NCI-H1048 (cell line): ENCODE measurements around the gene SDHC.
"Not testable (repeated sequence)": the region's sequence is repeated elsewhere in the genome, so short reads cannot be mapped to it uniquely, and the experiment has no call there.

ENCODE experiments used
- DNase-seq: peaks from one replicate; lab custom pipeline; 2025; lab: John Stamatoyannopoulos, UW

Gene SDHC

DNA sequence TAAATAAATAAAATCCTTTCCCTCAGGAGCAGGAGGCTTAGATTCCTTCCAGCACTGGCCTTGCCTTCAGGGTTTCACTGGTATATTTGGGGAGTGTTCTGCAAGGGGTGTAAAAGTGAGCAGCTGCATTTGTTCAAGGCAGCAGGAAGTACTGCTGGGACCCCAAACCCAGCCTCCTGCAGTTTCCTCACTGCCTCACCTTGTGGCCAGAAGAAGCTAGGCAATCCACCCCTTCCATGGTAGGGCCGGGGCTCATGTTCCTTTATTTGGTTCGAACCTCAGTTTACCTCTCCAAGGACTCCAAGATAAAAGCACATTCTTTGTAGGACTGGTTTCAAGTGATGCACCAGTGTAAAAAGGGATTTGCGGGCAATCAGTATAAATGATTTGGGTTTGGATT, 74.5 kb downstream of the SDHC start:
- DNase-seq, result no peak

DNA sequence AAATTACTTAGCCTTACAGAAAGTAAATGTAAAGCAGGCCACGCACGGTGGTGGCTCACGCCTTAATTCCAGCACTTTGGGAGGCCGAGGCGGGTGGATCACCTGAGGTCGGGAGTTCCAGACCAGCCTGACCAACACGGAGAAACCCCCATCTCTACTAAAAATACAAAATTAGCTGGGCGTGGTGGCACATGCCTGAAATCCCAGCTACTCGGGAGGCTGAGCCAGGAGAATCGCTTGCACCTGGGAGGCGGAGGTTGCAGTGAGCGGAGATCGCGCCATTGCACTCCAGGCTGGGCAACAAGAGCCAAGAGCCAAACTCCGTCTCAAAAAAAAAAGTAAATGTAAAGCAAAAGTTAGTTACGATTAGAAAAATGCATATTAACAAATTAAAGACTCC, 75.0 kb downstream of the SDHC start:
- DNase-seq, result not testable (repeated sequence)

DNA sequence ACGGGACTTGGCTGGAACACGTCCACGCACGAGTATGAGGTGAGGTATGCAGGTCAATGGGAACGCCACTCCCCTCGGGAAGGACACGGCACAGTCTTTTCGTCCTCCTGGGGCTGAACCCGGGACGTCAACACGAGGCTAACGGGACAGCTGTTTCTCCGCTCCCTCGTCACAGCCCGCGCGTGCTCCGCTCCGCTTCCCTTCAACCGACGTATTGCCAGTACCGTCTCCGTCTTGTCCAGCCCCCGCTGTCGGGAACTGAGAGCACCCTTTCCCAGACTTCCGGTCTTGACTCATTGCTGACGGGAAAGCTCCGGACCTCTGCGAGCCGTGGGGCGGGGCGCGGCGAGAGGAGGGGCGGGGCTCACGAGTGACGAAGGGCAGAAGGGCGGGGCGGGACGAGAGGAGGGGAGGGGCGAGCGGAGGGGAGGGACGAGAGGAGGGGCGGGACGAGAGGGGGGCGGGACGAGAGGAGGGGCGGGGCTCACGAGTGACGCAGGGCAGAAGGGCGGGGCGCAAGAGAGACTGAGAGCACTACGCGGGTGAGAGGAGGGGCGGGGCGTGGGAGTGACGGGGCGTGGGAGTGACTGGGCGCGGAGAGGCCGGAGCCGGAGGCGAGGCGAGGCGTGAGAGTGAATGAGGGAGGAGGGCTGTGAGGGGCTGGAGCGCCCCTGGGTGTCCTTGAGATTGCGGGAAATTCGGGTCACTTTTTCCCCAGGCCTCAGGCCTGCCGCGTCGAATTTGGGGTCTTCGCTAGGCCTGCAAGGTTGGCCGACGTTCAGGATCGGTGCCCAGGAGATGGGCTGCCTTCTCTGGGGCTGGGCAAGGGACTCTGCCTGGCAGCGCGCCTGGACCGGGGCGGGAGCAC, 75.7 kb downstream of the SDHC start:
- peak; percentile 98 for DNase-seq

DNA sequence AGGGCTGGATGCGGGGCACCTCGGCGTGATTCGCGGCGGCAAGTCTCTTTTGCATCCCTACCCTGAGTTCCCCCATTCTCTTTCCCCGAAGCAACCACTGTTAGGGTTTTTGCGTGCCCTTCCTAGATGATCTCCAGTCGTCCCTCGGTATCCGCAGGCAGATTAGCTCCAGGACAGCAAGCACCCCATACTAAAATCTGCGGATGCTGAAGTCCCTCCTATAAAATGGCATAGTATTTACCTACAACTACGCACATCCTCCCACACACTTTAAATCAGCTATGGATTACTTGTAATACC, 76.3 kb downstream of the SDHC start:
- DNase-seq, result no peak

DNA sequence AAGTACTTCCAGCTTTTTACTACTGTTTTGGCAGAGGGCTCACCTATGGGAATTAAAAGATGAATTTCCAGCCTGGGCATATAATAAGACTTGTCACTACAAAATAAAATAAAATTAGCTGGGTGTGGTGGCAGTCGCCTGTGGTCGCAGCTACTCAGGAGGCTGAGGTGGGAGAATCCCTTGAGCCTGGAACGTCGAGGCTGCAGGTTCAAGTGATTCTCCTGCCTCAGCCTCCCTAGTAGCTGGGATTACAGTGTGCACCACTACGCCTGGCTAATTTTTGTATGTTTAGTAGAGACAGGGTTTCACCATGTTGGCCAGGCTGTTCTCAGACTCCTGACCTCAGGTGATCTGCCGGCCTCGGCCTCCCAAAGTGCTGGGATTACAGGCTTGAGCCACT, 77.0 kb downstream of the SDHC start:
- DNase-seq, result not testable (repeated sequence)

DNA sequence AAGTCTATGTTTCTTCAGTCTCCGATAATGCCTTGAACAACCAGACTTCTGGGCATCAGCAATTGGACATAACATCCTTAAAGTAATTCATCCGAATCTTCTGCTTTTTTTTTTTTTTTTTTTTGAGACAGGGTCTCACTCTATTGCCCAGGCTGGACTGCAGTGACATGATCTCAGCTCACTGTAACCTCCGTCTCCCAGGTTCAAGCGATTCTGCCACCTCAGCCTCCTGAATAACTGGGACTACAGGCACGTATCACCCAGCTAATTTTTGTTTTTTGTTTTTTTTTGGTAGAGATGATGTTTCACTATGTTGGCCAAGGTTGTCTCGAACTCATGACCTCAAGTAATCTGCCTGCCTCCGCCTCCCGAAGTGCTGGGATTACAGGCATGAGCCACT, 77.4 kb downstream of the SDHC start:
- no peak for DNase-seq

DNA sequence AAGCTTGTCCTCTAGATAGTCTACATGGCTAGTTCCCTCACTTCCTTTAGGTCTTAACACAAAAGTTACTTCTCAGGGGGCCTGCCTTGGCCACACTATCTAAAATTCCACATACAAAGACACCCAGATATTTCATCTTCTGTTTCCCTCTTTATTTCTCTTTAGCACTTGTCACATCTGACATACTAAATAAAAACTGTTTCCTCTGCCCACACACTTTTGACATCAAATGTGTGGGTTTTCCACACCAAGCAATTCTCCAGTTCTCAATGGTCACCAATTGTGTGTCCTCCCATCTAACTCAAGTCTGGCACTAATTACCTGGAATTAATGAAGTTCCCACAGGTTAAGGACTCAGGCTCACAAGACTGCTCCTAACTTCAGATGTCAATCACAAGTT, 79.0 kb downstream of the SDHC start:
- no peak for DNase-seq

DNA sequence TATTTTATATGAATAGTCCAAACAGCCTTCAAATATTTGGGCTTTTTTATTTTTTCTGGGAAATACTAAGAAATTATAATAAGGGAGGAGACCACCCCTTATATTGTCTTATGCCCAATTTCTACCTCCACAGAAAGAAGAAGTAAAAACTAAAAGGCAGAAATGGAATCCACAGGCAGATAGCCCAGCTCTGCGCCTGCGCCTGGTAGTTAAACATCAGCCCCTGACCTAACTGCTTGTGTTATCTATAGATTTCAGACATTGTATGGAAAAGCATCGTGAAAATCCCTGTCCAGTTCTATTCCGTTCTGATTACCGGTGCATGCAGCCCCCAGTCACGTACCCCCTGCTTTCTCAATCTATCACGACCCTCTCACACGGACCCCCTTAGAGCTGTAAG, 82.9 kb downstream of the SDHC start:
- DNase-seq, result not testable (repeated sequence)

DNA sequence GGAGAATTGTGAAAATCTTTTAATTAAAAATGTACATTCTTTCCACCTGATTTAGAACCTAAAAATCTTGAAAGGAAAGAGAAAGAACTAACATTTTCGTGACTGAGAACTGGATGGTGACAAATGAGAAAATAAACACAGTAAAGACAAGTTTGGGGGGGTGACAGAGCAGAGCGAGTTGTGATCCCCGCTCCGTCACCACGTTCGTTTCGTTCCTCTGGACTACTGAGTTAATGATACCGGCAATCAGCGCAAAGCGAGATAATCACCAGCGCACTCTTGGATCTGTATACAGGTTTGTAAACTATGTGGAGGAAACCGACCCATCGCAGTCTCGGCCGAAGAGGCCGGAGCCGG, 84.7 kb downstream of the SDHC start:
- DNase-seq, result no peak

DNA sequence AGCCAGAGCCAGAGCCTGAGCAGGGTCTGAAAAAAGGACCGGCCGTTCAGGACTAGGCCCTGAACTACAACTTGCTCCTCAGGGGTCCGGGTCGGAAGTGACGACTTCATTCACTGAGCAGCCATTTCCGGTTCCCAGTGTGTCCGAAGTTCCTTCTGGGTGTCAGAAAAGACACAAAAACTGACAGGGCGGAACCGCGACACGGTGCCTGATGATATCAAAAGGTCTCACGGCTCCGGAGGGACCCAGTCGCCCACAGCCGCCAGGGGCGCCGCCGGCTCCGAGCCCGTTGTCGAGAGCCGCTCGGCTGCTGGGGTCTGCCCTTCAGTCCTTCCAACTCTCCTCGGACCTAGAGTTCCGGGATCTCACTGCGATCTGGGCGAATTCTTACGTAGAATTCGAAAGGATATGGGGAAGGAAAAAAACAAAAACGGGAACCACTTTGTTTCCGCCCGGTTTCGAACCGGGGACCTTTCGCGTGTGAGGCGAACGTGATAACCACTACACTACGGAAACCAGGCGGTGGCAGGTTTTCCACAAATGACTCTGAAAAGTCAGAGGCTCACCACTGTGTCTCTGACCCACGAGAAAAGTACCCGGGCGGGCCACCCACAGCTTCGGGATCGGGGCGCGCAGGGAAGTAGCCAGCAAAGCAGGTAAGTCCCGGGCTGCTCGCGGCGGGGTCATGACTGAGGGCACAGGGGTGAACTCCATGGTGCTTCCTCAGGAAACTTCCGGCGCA, 85.2 kb downstream of the SDHC start:
- DNase-seq, result no peak

DNA sequence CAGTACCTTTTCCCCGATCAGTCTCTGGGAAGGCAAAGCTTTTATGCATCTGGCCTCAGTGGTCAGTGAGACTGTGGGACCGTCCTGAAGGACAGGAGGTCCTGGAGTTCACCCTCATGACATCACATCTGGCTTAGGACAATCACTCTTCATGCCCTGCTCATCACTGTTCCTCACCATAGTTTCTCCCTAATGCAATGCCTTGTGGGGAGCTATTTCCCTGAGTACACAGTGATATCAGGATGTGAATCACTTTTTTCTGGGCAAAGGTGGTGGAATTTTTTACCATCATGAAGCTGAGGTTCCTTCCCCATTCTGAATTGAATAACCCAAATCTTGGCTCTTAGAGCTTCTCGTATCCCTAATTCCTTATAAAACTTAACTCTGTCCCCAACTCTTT, 88.3 kb downstream of the SDHC start:
- no peak for DNase-seq

DNA sequence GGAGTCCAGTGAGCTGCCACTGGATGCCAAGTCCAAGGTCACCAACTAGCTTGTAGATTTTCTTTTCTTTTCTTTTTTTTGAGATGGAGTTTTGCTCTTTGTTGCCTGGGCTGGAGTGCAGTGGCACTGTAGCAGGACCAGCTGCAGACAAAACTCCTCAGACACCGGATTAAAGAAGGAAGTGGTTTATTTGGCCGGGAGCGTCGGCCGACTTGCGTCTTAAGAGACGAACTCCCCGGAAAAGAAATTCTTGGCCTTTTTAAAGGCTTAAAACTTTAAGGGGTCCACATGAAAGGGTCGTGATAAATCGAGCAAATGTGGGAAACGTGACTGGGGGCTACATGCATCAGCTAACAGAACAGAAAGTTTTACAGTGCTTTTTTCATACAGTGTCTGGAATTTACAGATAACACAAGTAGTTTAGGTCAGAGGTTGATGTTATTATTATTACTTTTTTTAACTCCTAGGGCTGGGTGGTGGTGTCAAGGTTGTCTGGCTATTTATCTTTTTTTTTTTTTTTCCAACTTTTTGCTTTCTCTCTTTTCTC, 89.9 kb downstream of the SDHC start:
- DNase-seq, result no peak

DNA sequence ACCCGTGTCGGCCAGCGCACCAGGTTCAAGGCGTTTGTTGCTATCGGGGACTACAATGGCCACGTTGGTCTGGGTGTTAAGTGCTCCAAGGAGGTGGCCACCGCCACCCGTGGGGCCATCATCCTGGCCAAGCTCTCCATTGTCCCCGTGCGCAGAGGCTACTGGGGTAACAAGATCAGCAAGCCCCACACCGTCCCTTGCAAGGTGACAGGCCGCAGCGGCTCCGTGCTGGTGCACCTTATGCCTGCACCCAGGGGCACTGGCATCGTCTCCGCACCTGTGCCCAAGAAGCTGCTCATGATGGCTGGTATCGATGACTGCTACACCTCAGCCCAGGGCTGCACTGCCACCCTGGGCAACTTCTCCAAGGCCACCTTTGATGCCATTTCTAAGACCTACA, 92.4 kb downstream of the SDHC start:
- DNase-seq, result not testable (repeated sequence)

DNA sequence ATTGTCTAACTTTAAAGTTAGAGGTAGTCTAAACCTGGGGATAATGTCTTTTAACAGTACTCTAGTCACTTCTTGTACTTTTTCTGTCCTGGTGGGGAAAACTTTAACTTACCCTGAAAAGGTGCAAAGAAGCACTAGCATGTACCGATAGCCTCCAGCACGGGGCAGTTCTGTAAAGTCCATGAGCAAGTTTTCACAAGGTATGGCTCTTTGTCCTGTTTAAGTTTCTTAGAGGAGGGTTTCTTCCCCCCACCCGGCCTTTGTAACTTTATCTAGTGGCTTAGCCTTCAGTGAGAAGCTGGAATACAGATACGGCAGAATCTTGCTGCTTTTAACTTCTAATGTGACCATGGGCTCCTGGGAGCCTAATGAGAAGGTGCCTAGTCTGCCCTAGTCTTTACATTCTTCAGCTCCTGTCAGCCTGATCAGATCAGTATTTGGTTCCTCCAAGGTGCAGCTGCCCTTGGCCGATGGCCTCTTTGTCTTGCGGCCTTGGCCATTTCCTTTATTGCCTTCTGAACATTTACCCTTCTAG, 93.3 kb downstream of the SDHC start:
- DNase-seq, result no peak

DNA sequence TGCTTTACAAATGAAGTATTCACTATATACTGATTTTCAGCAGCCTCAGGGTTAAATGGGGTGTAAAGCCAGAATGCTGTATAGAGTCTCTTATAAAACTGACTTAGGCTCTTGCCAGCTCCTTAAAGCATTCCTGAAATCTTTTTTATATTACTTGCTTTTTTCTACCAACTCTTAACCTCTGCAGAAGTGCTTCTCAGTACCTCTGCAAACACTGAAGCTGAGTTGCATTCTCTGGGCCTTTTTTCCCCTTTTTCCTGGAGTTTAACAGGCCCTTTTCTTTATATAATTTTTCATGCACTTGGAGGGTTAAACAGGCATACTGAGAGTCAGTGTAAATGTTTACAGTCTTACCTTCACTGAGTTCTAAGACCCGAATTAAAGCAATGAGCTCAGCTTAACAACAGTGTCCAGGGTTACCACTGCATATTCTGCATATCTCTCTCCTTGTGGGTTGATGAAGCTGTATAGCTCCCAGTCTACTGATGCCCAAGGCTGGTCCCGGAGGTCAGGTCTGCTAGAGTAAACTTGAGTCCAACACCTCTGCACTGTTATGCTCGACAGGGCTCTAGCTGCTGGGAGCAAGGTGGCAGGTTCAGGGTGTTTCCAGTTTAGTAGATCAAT, 94.4 kb downstream of the SDHC start:
- no peak for DNase-seq

DNA sequence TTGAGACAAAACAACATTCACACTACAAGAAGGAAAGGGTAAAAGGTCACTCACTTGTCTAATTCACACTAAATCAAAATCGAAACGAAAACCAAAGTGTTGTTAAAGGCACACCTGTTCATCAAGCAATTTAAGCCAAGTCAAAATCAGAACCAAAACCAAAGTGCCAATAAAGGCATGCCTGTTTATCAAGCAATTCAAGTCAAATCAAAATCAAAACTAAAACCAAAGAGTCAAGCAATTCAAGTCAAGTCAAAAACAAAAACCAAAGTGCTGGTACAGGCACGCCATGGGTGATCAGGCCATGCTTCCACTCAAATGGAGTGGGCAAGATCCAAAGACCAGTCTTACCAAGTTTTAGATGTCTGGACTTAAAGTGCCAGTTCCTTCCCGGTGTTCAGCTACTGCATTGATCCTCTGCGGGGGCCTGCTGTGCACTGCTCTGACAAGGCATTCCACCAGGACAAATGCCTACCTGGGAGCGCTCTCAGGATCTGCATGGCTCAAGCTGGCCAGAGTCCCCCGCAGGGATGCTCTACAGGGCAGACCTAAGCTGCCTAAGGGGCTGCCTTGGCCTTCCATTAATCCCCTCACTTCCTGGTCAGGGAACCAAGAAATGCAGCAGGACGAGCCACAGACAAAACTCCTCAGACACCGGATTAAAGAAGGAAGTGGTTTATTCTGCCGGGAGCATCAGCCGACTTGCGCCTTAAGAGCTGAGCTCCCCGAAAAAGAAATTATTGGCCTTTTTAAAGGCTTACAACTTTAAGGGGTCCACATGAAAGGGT, 95.9 kb downstream of the SDHC start:
- not testable (repeated sequence) for DNase-seq

DNA sequence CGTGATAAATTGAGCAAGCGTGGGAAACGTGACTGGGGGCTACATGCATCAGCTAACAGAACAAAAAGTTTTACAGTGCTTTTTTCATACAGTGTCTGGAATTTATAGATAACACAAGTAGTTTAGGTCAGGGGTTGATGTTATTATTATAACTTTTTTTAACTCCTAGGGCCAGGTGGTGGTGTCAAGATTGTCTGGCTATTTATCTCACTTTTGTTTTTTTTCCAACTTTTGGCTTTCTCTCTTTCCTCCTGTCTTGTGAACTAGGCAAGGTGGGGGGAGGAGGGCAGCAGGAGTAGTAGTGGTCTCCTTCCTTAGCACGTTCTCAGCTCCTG, 96.4 kb downstream of the SDHC start:
- DNase-seq, result not testable (repeated sequence)
